H1 (cell line): ENCODE data around the gene GCNA.

Experiments
- EZH2 ChIP-seq: fragments of 200-600 bp; sonication (generic); IDR thresholded peaks from 2 replicates; pipeline ENCODE4 v1.7.1; 2012; ENCODE audit warnings: low read depth, mild to moderate bottlenecking, moderate library complexity, low read length, inconsistent platforms; ENCODE audit not compliant: severe bottlenecking
- JUN ChIP-seq: IDR thresholded peaks from 2 replicates; pipeline ENCODE4 v1.6.1; 2011; ENCODE audit warnings: low read depth, mild to moderate bottlenecking, improper control_type of control experiment, low read length
- NRF1 ChIP-seq: IDR thresholded peaks from 2 replicates; pipeline ENCODE4 v1.6.1; 2011; ENCODE audit warnings: mild to moderate bottlenecking, low read depth, low read length, improper control_type of control experiment
- POLR2A ChIP-seq, 2 experiments: IDR thresholded peaks; 1 replicate in 1 of 2; 2 replicates in 1 of 2; pipeline ENCODE4 v1.6.1; 2011; ENCODE audit warnings: low read depth in 2 of 2, low read length in 2 of 2, mild to moderate bottlenecking in 2 of 2; ENCODE audit errors: control extremely low read depth in 1 of 2
- POLR2AphosphoS5 ChIP-seq: IDR thresholded peaks from 2 replicates; pipeline ENCODE4 v1.6.1; 2011; ENCODE audit warnings: low read depth, low read length
- TBP ChIP-seq: IDR thresholded peaks from 2 replicates; pipeline ENCODE4 v1.6.1; 2011; ENCODE audit warnings: low read depth, low read length, improper control_type of control experiment
- ZNF274 ChIP-seq: IDR thresholded peaks from 2 replicates; pipeline ENCODE4 v1.7.0; 2012; ENCODE audit warnings: low read length, borderline replicate concordance; ENCODE audit errors: extremely low read depth
- TF ChIP-seq, protein P1 (sequence below), 3 experiments: IDR thresholded peaks; 1 replicate in 2 of 3; 2 replicates in 1 of 3; pipeline versions ENCODE4 v1.5.1 to v1.6.1; 2011; ENCODE audit warnings: low read length in 3 of 3, mild to moderate bottlenecking in 3 of 3, inconsistent platforms in 2 of 3, low read depth in 1 of 3, moderate library complexity in 1 of 3; ENCODE audit not compliant: insufficient read depth in 1 of 3; ENCODE audit errors: control extremely low read depth in 1 of 3
- TF ChIP-seq, protein P2 (sequence below): IDR thresholded peaks from 2 replicates; pipeline ENCODE4 v1.6.1; 2011; ENCODE audit warnings: low read length, improper control_type of control experiment
- TF ChIP-seq, protein P3 (sequence below): IDR thresholded peaks from 2 replicates; pipeline ENCODE4 v1.6.1; 2012; ENCODE audit warnings: low read length, inconsistent platforms
- TF ChIP-seq, protein P4 (sequence below): IDR thresholded peaks from 2 replicates; pipeline ENCODE4 v1.6.1; 2012; ENCODE audit warnings: inconsistent platforms

DNA sequence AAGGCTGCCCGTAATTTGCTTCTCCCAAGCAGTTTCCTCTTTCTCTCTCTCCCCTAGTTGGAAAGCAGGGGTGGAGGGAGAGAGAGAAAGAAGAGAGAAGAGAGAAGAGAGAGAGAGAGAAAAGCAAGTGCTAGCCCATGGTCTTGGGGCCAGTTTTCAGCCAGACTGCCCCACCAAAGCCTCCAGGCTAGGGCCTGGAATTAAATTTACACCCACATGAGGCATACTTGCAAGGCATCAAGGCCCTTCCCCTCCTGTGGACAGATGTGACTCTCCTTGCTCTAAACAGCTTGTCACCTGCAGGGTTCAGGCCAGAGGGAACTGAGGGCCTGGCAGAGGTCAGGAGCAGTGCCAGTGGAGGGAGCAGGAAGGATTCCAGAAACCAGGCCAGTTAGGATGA lies 41.7 kb downstream of the GCNA start:
- TF ChIP-seq ZNF274: no peak
- TF ChIP-seq TBP: no peak
- TF ChIP-seq, protein P1, sequence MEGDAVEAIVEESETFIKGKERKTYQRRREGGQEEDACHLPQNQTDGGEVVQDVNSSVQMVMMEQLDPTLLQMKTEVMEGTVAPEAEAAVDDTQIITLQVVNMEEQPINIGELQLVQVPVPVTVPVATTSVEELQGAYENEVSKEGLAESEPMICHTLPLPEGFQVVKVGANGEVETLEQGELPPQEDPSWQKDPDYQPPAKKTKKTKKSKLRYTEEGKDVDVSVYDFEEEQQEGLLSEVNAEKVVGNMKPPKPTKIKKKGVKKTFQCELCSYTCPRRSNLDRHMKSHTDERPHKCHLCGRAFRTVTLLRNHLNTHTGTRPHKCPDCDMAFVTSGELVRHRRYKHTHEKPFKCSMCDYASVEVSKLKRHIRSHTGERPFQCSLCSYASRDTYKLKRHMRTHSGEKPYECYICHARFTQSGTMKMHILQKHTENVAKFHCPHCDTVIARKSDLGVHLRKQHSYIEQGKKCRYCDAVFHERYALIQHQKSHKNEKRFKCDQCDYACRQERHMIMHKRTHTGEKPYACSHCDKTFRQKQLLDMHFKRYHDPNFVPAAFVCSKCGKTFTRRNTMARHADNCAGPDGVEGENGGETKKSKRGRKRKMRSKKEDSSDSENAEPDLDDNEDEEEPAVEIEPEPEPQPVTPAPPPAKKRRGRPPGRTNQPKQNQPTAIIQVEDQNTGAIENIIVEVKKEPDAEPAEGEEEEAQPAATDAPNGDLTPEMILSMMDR (IDR thresholded peaks at IDR 0.05; ENCODE audit: control extremely low read depth in 1 of 3, insufficient read depth in 1 of 3, low read depth in 1 of 3, low read length in 3 of 3): no peak
- TF ChIP-seq, protein P2, sequence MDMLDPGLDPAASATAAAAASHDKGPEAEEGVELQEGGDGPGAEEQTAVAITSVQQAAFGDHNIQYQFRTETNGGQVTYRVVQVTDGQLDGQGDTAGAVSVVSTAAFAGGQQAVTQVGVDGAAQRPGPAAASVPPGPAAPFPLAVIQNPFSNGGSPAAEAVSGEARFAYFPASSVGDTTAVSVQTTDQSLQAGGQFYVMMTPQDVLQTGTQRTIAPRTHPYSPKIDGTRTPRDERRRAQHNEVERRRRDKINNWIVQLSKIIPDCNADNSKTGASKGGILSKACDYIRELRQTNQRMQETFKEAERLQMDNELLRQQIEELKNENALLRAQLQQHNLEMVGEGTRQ: no peak
- no peak for TF ChIP-seq POLR2AphosphoS5
- TF ChIP-seq NRF1: no peak
- TF ChIP-seq, protein P3, sequence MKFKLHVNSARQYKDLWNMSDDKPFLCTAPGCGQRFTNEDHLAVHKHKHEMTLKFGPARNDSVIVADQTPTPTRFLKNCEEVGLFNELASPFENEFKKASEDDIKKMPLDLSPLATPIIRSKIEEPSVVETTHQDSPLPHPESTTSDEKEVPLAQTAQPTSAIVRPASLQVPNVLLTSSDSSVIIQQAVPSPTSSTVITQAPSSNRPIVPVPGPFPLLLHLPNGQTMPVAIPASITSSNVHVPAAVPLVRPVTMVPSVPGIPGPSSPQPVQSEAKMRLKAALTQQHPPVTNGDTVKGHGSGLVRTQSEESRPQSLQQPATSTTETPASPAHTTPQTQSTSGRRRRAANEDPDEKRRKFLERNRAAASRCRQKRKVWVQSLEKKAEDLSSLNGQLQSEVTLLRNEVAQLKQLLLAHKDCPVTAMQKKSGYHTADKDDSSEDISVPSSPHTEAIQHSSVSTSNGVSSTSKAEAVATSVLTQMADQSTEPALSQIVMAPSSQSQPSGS: no peak
- TF ChIP-seq, protein P4, sequence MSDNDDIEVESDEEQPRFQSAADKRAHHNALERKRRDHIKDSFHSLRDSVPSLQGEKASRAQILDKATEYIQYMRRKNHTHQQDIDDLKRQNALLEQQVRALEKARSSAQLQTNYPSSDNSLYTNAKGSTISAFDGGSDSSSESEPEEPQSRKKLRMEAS: no peak
- TF ChIP-seq POLR2A (IDR thresholded peaks at IDR 0.05; ENCODE audit: control extremely low read depth in 1 of 2, low read depth in 2 of 2, low read length in 2 of 2): no peak
- TF ChIP-seq EZH2: no peak
- TF ChIP-seq JUN: no peak
